Measurements from ENCODE around the gene FBXO41.

FBXO41 gene

DNA sequence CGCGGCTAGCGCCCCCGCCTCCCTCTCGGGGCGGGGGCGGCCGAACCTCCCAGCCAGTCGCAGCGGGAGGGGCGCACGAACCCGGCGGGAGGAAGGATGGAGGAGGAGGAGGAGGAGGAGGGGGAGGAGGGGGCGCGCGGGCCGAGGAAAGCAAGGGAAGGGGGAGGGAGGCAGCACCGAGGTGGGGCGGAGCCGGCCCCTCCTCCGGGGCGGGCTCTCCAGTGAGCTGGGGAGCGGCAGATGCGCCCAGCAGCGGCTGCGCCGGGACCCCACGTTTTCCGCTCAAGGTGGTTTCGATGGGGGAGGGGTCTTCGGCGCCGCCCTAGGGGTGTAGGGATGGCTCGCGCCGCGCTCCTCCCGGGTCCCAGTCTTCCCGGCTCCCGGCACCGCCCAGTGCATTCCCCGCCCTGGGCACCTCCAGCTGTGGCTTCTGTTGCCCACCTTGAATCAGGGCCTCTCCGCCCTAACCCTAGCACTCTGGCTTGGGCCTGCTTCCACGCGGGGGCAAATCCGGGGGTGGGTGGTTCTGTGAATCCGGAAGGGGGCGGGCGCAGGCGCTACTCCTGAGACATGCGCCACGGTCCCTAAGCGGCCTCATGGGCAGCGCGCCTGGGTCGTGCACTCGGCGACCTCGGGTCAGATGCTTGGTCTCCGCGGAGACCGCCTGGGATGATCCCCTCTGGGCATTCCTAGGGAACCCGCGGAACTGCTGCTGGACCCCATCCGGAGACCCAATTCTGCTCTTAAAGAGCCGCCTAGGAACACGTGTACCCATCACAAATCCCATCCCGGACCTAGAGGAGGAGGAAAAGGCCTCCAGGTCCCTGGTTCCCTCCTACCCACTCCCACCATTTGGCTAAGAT, at the start of gene FBXO41:
Gene FBXO41 (minus strand): TSS at position 183 of the 863 bp plus-strand sequence. CDS start 14,848 bp downstream, outside the sequence.
- DNase-seq (ENCODE audit: low read depth), result peak; percentile 59

GRCh38 chr2:73334045-73334444, 49.8 kb upstream of the FBXO41 start:
- no peak for DNase-seq (ENCODE audit: low read depth)

- no peak for DNase-seq (ENCODE audit: low read depth)
These were observed 49.3 kb upstream of the FBXO41 start for GRCh38 chr2:73333564-73333963.

DNA sequence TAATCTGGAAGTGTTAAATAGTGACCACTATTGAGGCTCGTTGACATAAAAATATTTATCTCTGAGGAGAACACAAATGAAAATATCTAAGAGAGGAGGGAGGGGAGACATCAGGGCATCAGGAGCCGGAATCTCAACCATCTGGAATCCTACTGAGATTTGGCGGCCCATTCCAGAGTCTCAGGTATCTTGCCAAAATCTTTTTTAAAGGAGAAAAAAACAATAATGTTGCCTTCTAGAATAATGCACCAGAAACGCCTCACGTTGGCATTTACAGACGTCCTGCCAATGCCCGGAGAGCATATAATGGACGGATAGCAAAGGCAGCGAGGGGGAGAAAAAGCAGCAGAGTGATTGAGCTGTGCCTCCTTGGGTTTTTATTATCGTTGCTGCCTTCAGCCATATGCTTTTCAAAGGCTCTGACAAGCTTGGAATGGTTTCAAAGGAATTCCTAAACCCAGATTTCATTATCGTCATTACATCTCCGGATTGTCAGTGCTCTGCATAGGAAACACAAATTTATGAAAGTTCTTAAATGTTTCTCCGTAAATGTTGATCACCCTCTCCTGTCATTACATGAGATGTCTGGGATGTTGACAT, 39.9 kb upstream of the FBXO41 start:
- no peak for DNase-seq (ENCODE audit: low read depth)

- no peak for DNase-seq (ENCODE audit: low read depth)
These were observed 39.3 kb upstream of the FBXO41 start for GRCh38 chr2:73323551-73323950.

GRCh38 chr2:73314441-73314840, 30.2 kb upstream of the FBXO41 start:
- no peak for DNase-seq (ENCODE audit: low read depth)

- DNase-seq (ENCODE audit: low read depth), result no peak
These were observed 23.4 kb upstream of the FBXO41 start for GRCh38 chr2:73307720-73308119.

GRCh38 chr2:73301636-73302035, 17.4 kb upstream of the FBXO41 start:
- no peak for DNase-seq (ENCODE audit: low read depth)

- no peak for DNase-seq (ENCODE audit: low read depth)
These were observed 16.6 kb upstream of the FBXO41 start for GRCh38 chr2:73300926-73301325.

- DNase-seq (ENCODE audit: low read depth), result no peak
These were observed 13.3 kb upstream of the FBXO41 start for GRCh38 chr2:73297586-73297985.

DNA sequence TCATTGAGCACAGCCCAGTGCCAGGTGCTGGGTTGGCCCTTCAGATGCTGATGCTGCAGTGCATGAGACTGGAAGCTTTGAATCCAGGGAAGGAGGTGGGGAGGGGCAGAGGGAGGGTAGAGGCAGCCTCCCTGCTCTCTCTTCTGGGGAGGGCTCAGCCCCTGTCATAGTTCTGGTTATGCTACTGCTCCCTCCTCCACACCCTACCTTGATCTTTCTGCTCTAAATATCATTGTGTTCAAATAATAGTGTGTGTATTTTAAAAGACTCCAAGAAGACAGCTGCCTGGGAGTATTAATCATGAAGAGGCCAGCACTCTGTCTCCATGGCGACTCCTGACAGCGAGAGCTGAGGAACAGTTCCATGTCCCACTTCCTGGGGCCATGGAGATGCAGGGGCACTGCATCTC, 12.9 kb upstream of the FBXO41 start:
- DNase-seq (ENCODE audit: low read depth), result no peak

GRCh38 chr2:73295751-73296400, 11.6 kb upstream of the FBXO41 start:
- no peak for DNase-seq (ENCODE audit: low read depth)

- DNase-seq (ENCODE audit: low read depth), result no peak
These were observed 10.0 kb upstream of the FBXO41 start for GRCh38 chr2:73294239-73294638.

DNA sequence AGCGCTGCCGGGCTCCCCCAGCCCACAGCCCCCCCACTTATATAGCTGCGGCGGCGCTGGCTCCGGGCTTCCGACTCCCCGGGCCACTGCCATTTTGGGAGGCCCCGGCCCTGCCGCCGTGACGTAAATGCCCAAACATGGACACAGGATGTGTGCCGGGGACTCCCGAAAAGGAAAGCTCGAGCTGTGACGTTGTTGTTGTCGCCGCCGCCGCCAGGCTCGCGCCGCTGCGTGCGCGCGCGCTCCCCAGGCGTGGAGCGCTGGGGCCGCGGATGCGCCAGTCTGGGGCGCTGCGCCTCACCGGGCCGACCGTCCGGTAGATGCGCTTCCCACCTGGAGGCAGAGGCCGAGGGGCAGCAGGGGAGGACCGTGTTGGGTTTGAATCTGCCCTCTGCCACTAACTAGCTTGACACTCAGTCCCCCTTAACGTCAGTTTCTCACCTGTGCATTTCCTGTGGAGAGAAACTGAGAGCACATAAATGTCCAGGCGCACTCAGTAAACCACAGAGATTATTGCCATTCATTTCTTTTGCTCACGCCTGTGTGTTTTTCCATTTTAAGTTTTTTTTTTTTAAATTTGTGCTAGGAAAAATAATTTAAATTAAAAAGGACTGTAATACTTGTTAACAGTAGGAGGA, 9.4 kb upstream of the FBXO41 start, which contains the start of gene EGR4:
Gene EGR4 (minus strand): TSS at position 15 of the 638 bp plus-strand sequence. CDS start 231 bp downstream, outside the sequence.
- DNase-seq (ENCODE audit: low read depth), result peak; percentile 69

DNA sequence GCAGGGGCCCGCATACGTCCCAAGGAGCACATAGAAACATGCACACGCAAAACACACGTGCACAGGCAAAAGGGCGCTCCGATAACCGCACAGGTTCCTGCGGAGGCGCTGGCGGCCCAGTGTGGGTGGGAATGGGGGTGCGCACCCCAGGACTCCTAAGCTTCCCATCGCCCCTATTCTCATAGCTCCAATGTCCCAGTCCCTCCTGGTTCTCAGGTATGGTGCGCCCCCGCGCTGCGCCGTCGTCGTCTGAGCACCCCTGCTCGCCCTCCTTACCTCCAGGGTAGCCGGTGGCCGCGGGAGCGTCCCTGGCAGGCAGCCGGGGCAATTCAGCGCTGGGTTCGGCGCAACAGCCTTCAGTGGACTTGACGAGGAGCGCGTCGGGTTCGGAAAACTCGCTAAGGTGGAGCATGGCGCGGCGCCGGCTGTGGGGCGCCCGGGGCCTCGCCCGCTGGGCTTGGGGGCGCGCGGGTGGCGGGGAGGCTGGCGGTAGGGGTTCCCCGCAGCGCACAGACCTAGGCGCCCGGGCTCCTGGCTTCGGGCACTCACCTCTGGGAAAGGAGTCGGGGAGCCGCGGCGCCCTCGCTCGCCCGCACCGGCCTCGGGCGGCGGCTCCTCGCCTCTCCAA, 8.7 kb upstream of the FBXO41 start:
- no peak for DNase-seq (ENCODE audit: low read depth)

DNA sequence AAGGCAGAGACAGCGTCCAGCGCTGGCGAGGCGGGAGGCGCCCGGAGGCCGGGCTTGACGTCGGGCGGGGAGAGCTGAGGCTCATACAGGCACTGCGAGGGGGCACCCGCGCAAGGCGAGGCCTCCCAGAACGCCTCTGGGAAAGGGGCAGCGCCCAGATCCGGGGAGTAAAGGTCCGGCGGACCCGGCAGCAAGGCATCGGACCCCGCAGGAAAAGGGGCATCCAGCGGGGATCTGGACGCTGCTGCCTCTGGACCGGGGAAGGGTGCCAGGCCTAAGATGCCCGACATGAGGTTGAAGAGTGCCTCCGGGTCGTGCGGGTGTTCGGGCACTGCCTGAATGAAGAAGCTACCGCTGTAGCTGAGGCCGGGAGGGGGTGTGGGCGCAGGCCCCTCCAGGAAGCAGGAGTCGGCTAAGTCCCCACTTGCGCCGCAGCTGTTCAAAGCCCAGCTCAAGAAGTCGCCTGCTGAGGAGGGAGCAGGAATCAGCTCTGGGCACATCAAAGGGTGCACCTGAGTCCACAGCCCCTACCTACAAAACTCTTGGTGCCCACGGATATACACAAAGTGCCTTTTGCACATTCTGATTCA, 8.1 kb upstream of the FBXO41 start:
- DNase-seq (ENCODE audit: low read depth), result no peak

DNA sequence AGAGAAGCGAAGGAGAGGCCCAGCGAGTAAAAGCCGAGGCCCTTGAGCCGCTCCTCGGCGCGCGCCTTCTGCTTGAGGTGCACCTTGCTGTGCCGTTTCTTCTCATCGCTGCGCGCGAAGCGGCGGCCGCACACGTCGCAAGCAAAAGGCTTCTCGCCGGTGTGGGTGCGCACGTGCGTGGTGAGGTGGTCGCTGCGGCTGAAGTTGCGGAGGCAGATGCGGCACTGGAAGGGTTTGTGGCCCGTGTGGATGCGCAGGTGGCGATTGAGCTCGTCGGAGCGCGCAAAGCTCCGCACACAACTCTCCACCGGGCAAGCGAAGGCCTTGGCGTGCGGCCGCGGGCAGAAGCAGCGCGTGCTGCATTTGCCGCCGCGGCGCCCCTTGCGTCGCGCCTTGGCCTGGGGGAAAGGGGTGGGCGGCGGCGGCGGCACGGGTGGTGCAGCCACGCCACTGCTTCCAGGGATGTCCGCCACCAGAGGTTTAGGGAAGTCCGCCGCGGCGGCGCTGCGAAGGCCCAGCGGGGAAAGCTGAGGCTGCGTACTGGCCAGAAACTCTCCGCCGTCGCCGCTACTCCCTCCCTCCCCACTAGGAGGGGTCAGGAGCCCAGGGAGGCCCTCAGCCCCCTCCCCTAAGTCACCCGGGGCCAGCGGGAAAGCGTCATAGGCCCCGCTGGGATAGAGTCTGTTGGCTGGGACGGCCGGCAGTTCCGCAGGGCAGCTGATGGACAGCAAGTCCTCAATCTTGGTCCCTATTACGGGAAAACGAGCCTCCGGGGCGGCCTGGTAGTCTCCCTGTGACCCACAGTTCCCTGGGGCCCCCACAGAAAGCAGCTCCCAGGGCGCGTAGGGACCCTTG, 7.4 kb upstream of the FBXO41 start:
- no peak for DNase-seq (ENCODE audit: low read depth)

DNA sequence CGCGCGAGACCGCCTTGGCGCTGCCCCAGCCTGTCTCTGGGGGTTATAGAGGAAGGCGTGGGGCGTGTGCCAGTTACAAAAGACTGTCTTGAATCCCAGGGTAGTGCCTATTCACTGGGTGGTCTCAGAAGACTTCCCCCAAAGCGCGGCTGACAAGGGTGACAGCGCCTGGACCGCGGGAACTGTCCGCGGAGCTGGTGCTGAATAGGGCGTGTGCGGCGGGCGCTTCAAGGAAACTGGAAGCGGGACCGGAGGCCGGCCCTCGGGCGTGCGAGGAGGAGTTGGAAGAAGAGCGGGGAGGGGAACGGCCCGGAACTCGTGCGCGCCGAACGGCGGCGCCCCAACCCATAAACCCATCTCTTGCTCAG, 6.8 kb upstream of the FBXO41 start:
- DNase-seq (ENCODE audit: low read depth), result no peak

GRCh38 chr2:73290049-73290839, 6.0 kb upstream of the FBXO41 start:
- no peak for DNase-seq (ENCODE audit: low read depth)

- DNase-seq (ENCODE audit: low read depth), result no peak
These were observed 5.0 kb upstream of the FBXO41 start for GRCh38 chr2:73289304-73289703.

Measured in stimulated activated CD8-positive, alpha-beta memory T cell treated with anti-CD3 and anti-CD28 coated beads, Interleukin-15, amount 100 ng/mL, for 24 hours (primary cell).